Measurements from ENCODE around the gene FBXO24. TPM values are rescaled to one million over a fixed set of nuclear protein-coding genes. Genes with fewer than 3 reads are reported as not detected.

FBXO24 gene
- total RNA-seq, 1 donor from 2014 or later = 1.2 TPM

- H3K4me1 Mint-ChIP-seq = peaks cover 8% of the 10 kb centered on the region
- Histone ChIP-seq H3K36me3 (no peaks in the 10 kb centered on the region), H3K4me3 (no peak overlapping the region), H2AFZ (replicated peaks) (no peak overlapping the region), H3K27me3 (no peaks in the 10 kb centered on the region), H3K9ac (no peak overlapping the region), H3K9me3 (ENCODE audit: low read depth) (no peaks in the 10 kb centered on the region), H4K20me1 (ENCODE audit: low read depth) (no peaks in the 10 kb centered on the region), H3K4me1 (no peaks in the 10 kb centered on the region), H3K4me2 (no peak overlapping the region), H3F3A (ENCODE audit: low read depth) (no peaks in the 10 kb centered on the region), H3K27ac (no peak overlapping the region), H3K79me2 (ENCODE audit: low read depth) (no peaks in the 10 kb centered on the region)
- H3K27ac Mint-ChIP-seq = peak overlapping the region; percentile 42
- peaks cover 5% of the 10 kb centered on the region for H3K27me3 Mint-ChIP-seq (ENCODE audit: insufficient read depth, low read depth)
- no peak for DNase-seq (ENCODE audit: low spot score)
- no peak overlapping the region for H3K4me3 Mint-ChIP-seq
- H3K9me3 Mint-ChIP-seq = no peaks in the 10 kb centered on the region
- no peak for TF ChIP-seq CTCF (IDR thresholded peaks at IDR 0.05)
- no peak for TF ChIP-seq EZH2 (IDR thresholded peaks at IDR 0.05)
- TF ChIP-seq EZH2phosphoT487 (IDR thresholded peaks at IDR 0.05) = no peak
- H3K36me3 Mint-ChIP-seq = peaks cover 6% of the 10 kb centered on the region
These were observed 9.6 kb upstream of the FBXO24 start for GRCh38 chr7:100576384-100576993.

GRCh38 chr7:100577103-100577502, 9.0 kb upstream of the FBXO24 start:
- H3K9me3 ChIP-seq (ENCODE audit: low read depth) = no peaks in the 10 kb centered on the region
- no peak overlapping the region for H3K4me2 ChIP-seq
- no peaks in the 10 kb centered on the region for H3K4me1 ChIP-seq
- H3K9ac ChIP-seq = no peak overlapping the region
- TF ChIP-seq EZH2 (IDR thresholded peaks at IDR 0.05) (no peak), CTCF (IDR thresholded peaks at IDR 0.05) (no peak), EZH2phosphoT487 (IDR thresholded peaks at IDR 0.05) (no peak)
- H3K27ac ChIP-seq = no peak overlapping the region
- no peaks in the 10 kb centered on the region for H4K20me1 ChIP-seq (ENCODE audit: low read depth)
- H3K4me3 ChIP-seq = no peak overlapping the region
- H2AFZ ChIP-seq (replicated peaks) = no peak overlapping the region
- Mint-ChIP-seq H3K27me3 (ENCODE audit: insufficient read depth, low read depth) (peaks cover under 1% of the 10 kb centered on the region), H3K36me3 (peaks cover 6% of the 10 kb centered on the region), H3K27ac (no peak overlapping the region), H3K9me3 (no peaks in the 10 kb centered on the region), H3K4me1 (peaks cover 3% of the 10 kb centered on the region), H3K4me3 (no peak overlapping the region)
- no peaks in the 10 kb centered on the region for H3F3A ChIP-seq (ENCODE audit: low read depth)
- no peaks in the 10 kb centered on the region for H3K27me3 ChIP-seq
- no peaks in the 10 kb centered on the region for H3K79me2 ChIP-seq (ENCODE audit: low read depth)
- no peak for DNase-seq (ENCODE audit: low spot score)
- no peaks in the 10 kb centered on the region for H3K36me3 ChIP-seq

GRCh38 chr7:100577507-100577906, 8.6 kb upstream of the FBXO24 start:
- TF ChIP-seq EZH2 (IDR thresholded peaks at IDR 0.05) (no peak), CTCF (IDR thresholded peaks at IDR 0.05) (no peak), EZH2phosphoT487 (IDR thresholded peaks at IDR 0.05) (no peak)
- Histone ChIP-seq H3K4me2 (no peak overlapping the region), H2AFZ (replicated peaks) (no peak overlapping the region), H3K27ac (no peak overlapping the region), H3K4me1 (no peaks in the 10 kb centered on the region), H4K20me1 (ENCODE audit: low read depth) (peaks cover 2% of the 10 kb centered on the region), H3K4me3 (no peak overlapping the region), H3K36me3 (no peaks in the 10 kb centered on the region), H3K79me2 (ENCODE audit: low read depth) (no peaks in the 10 kb centered on the region), H3K9ac (no peak overlapping the region), H3K27me3 (no peaks in the 10 kb centered on the region), H3K9me3 (ENCODE audit: low read depth) (no peaks in the 10 kb centered on the region), H3F3A (ENCODE audit: low read depth) (no peaks in the 10 kb centered on the region)
- Mint-ChIP-seq H3K27me3 (ENCODE audit: insufficient read depth, low read depth) (peaks cover 2% of the 10 kb centered on the region), H3K4me3 (no peak overlapping the region), H3K9me3 (no peaks in the 10 kb centered on the region), H3K36me3 (peaks cover 6% of the 10 kb centered on the region), H3K4me1 (peaks cover 2% of the 10 kb centered on the region), H3K27ac (no peak overlapping the region)
- no peak for DNase-seq (ENCODE audit: low spot score)
